ENCODE data around the gene TRAPPC2L.
"Not testable (repeated sequence)": the region's sequence is repeated elsewhere in the genome, so short reads cannot be mapped to it uniquely, and the experiment has no call there.

Gene TRAPPC2L

DNA sequence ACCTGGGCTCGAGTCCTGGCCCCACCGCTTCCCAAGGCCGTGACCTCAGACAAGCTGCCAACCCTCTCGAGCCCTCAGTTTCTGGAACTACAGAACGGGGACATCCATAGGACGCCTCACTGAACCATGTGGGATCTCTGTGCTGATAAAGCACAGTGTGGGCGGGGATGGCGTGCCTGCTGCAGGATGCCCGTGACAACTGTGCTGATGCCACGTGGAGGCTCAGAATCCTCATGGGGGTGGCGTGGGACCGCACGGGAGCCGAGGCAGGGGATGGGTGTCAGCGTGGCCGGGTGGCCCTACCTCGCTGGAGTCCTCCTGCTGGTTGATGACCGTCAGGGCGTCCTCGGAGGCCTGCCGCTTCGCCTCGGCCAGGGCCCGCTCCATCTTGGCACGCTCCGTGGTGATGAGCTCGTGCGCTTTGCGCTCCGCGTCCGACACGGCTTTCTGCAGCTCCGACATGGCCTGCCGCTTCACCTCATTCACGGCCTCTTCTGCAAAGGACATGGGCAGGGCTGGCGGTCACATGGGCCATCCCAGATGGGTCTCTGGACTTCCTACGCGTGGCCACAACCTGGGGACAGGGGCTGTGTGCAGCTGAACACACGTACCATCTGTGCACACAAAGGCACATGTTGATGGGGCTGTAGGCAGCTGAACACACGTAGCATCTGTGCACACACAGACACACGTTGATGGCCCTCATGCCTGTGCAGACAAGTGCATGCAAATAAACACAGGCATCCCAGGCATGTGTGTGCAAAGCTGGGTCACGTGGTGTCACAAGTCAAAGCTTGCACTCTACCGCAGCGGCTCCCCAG lies 22.2 kb downstream of the TRAPPC2L start:
- DNase-seq: no peak

GRCh38 chr16:88879788-88880055 lies 22.8 kb downstream of the TRAPPC2L start:
- no peak for DNase-seq

DNA sequence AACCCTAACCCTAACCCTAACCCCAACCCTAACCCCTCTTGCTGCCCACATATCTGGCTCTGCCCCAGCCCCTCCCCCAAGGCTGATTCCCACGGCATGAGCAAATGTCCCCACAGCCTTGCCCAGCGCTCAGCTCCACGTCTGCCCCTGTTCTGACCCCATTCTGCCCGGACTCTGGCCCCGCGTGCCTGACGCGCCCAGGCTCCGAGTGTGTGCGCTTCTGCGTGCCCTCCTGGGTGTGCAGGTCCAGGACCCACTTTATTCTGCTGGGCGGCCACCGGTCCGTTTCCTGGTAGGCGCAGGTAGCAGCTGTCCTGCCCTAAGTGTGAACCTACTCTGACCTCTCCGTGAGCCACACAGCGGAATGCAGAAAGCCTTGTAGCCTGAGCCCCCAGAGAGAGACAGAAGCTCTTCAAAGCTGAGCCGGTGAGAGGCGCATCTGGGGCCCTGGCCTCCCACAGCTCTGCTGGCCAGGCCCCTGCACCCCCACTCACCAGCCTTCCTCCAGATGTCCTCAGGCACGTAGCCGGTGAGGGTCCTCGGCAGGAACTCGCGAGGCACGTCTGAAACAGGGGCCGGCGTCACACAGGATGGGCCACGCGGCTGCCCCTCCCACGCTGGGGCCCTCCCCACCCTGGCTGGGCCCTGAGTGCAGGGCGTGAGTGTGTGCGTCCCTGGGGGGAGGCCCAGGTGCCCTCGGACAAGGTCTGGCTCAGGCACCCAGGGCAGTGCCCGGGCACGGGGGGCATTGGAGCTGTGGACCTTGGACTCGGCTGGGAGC lies 23.5 kb downstream of the TRAPPC2L start:
- DNase-seq: no peak

DNA sequence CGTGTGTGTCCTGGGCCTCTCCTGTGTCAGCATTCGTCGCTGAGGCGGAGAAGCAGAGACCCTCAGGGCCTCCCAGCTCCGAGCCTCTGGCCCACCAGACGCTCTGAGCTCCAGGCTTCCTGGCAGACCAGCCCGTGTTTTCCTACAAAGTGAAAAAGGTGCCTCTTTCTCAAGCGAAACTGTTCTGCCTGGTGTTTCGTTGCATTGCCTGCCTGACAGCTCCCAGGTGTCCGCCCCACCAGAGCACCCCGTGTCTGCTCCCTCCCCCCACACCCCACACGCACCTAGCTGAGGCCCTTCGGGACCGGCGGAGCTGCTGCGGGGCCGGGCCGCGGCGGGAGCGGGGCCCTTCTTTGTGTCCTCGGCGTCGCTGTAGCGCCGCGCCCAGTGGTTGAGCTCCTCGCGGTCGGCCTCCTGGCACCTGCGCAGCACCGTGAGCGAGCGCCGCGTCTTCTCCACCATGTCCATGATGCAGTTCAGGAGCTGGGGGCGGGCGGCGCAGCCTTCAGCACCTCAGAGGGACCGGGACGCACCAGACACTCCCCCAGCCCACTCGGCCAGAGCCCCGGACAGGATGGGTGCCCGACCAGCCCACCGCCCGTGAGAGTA lies 24.2 kb downstream of the TRAPPC2L start:
- DNase-seq: no peak

DNA sequence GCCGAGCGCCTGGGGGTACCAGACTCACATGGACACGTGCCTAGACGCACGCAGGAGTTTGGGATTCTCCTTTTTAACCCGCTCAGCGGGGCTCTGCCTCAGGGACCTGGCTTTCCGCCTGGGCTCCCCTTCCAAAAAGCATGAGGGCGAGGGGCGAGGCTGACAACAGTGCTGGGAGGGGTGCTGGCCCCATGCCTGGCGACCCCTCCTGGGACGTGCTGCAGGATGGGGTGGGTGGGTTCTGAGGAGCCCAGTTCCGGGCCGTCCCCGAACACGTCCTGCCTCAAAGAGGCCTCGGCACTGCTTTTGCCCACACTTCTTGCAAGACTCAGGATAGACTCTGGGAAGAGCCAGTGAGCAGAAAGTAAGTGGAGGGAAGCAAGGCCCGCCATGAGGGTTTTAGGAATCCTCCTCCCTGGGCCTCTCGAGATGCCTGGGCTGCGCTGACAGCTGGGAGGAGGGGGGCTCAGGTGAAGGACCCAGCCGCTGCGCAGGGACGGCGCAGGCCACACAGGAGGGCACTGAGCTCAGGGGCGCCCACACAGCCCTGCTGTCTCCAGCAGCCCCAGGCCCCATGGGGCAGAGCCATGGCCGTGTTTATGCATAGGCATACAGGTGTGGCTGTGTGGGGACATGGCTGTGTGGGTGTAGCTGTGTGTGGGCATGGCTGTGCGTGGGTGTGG lies 24.9 kb downstream of the TRAPPC2L start:
- DNase-seq: no peak

DNA sequence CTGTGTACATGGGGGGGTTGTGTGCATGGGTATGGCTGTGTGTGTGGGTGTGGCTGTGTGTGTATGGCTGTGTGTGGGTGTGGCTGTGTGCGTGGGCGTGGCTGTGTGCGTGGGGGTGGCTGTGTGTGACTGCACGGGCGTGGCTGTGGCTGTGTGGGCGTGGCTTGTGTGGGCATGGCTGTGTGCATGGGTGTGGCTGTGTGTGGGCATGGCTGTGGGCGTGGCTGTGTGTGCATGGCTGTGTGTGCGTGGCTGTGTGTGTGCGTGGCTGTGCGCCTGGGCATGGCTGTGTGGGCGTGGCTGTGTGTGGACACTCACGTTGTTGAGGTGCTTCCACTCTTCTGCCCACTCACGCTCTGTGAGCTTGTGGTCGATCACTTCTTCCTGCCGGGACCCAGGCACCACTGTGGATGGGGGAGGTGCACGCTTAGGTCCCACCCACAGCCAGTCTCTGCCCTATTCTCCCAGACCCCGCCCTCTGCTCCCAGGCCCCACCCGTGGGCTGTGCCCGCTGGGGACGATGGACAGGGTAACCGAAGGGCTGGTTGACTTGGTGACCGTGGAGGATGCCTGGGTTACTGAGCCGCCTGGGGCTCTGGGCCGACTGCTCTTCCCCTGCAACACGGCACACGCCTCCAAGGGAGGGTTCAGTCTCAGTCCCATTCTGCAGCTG lies 25.6 kb downstream of the TRAPPC2L start:
- DNase-seq: no peak

DNA sequence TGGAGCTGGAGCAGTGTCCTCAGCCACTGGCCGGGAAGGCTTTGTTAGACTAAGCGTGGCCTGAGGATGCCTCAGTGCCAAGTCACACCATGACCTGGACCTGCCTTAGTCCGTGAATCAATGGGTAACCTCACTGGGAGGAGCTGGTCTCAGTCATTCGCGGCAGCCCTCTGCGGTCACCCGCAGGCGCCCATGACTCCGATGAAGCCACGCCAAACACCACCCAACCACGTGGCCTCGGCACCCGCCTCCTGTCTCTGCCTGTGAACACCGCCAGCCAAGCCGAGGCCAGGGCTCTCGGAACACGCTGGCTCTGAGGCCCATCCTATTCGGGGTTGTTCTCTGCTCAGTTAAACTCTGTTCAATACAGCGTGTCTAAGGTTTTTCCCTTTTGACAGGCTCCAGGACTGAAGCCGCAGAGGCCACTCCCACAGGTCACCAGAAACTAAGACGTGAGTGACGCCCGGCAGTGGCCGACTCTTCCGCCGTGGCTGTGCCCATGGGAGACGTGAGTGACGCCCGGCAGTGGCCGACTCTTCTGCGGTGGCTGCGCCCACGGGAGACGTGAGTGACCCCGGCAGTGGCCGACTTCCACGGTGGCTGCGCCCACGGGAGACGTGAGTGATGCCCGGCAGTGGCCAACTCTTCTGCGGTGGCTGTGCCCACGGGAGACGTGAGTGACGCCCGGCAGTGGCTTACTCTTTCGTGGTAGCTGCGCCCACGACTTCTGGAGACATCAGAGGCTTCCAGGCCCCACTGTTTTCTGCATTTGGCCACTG lies 26.4 kb downstream of the TRAPPC2L start:
- no peak for DNase-seq

DNA sequence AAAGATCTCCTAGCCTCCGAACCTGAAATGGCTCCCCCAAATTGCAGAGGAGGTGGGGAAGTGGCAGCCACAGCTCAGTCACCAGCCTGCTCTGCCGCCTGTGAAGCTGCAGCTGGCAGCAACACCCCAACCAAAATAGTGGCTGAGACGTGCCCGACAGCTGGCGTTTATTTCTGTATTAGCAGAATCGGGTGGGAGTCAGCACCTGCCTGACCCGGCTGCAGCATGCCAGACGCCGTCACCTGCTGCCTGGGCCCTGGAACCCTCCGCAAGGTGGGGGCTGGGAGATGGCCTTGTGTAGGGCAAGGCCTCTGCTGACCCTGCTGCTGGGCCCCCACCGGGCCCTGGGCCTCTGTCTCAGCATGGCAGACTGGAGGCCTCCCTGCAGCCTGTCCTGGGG lies 27.0 kb downstream of the TRAPPC2L start:
- DNase-seq: no peak

DNA sequence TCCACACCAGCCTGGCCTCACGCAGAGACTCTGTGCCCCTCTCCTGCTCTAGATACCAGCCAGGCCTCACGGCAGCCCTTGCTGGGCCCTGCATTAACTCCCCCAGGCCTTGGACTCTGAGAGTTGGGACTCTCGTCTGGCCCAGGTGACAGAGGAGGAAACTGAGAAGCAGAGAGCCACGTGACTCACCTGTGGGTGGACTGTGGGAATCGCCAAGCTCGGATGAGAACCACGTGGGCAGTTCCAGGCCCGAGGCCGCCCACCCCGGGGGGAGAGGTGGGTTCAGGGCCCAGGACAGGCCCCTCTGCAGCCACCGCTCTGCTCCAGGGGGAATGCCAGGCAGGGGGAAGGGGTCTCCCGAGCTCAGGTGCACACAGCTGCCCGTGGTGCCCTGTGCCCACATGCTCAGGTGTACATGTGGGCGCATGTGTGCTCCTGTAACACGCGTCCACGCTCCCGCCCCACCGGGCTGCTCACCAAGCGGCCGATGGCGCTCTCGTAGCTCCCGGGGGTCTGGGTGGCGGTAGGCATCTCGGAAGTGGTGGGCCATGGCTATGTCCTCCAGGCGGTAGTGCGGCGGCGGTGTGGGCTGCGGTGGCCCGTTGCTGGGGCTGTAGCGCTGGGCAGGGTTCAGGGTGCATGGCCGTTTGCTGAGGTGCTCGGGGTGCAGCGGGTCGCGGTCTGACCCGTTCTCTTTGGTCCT lies 27.8 kb downstream of the TRAPPC2L start:
- DNase-seq: no peak

- DNase-seq: no peak
Measured at GRCh38 chr16:88885693-88886280, 28.9 kb downstream of the TRAPPC2L start.

DNA sequence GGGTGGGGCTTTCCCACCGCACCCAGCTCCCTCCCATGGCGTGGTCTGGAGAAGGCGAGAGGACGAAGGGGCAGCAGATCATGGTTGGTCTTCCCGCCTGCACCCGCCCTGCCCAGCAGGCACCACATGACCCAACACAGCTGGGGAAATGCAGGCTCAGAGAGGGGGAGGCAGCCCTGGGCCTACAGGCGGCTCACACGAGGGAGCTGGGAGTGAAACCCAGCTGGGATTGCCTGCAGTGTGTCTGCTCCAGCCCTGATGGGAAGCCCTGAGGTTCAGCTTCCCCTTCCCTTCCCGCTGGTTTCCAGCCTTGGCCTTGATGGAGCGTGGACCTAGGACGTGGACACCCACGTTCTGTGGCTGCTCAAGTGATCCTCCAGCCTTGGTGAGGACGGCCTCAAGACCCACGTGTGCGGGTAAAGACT lies 29.5 kb downstream of the TRAPPC2L start:
- no peak for DNase-seq

GRCh38 chr16:88886845-88887521 lies 30.1 kb downstream of the TRAPPC2L start:
- no peak for DNase-seq

- DNase-seq: no peak
Measured at GRCh38 chr16:88888057-88888456, 31.1 kb downstream of the TRAPPC2L start.

- no peak for DNase-seq
Measured at GRCh38 chr16:88888461-88889387, 31.8 kb downstream of the TRAPPC2L start.

DNA sequence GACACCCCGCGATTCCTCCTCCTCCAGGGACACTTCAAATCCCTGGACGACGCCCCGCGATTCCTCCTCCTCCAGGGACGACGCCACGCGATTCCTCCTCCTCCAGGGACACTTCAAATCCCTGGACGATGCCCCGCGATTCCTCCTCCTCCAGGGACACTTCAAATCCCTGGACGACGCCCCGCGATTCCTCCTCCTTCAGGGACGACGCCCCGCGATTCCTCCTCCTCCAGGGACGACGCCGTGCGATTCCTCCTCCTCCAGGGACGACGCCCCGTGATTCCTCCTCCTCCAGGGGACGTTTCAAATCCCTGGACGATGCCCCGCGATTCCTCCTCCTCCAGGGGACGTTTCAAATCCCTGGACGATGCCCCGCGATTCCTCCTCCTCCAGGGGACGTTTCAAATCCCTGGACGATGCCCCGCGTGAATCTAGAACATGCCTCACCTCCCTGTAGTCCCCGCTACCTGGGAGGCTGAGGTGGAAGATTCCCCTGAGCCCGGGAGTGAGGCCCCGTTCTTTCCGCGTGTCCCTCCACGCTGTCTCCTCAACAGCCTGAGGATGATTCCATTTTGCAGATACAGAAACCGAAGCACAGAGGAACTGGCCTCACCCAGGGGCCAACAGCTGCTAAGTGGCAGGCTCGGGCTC lies 32.9 kb downstream of the TRAPPC2L start:
- DNase-seq: not testable (repeated sequence)

DNA sequence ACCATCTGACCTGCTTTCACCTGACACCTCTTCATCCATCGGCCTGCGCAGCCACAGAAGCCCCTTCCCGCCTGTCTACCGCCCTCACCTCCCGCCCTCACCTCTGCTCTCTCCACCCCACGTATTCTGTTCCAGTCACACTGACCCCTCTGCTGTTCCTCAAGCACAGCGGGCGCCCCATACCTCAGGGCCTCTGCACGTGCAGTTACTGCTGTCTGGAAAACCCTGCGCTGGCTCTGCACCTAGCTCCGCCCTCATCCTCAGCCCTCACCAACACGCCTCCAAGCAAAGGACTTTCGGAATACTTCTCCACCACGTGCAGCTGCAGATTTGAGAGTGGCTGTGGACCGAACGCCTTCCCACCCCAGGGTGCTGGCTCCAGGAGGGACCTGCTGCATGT lies 34.2 kb downstream of the TRAPPC2L start:
- DNase-seq: no peak

- DNase-seq: no peak
Measured at GRCh38 chr16:88892065-88892464, 35.1 kb downstream of the TRAPPC2L start.

DNA sequence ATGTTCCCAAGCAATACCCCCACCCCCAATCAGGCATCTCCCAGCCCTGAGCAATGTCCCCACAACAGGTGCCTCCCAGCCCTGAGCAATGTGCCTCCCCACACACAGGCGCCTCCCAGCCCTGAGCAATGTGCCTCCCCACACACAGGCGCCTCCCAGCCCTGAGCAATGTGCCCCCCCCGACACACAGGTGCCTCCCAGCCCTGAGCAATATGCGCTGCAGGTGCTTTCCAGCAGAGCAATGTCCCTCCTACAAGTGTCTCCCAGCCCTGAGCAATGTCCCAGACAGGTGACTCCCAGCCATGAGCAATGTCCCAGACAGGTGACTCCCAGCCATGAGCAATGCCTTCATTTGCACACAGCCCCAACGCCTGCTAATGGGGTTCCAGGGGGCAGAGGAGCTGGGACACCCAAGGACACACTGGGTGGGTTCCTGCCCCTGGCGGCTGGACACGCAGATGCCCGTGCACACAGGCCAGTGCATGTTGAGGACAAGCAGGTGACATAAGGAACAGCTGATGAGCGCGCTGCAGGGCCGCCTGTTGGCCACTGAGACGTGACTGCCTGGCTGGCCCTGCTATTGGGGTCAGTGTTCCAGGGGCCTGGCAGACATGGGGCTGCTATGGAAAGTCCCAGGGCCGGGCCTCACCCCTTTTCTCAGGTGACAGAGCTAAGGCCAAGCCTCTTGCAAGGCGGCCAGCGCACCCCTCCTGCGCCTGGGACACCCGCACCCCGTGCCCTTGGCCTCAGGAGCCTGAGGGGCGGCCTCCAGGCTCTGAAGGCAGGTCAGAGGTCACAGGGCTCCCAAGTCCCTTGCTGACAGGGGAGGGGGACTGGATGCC lies 36.4 kb downstream of the TRAPPC2L start:
- no peak for DNase-seq

All from activated T-cell treated with anti-CD3 and anti-CD28 coated beads, Interleukin-2, amount 50 U/mL, for 48 hours (primary cell).